Frontal cortex (tissue), 4 donors: ENCODE data around the gene ATF6. TPM values are rescaled to one million over a fixed set of nuclear protein-coding genes. Genes with fewer than 3 reads are reported as not detected.

Experiments
- DNase-seq, 2 donors: peaks; one replicate each; pipeline ENCODE4 v3.0.0; 2012; ENCODE audit warnings: low spot score in 2 of 2
- FAIRE-seq: peaks from 2 replicates; lab custom pipeline; 2012; peaks lifted over from hg19 to GRCh38; lab: Jason Lieb, UNC
- total RNA-seq: library from RNA; depleted of rRNA; stranded (reverse); fragments of >200 nt; gene quantifications from one replicate; pipeline ENCODE4 v1.2.3, GENCODE V29; 2014
- donor health status: control.
- donor health status: control.
- donor health status: control.

Gene ATF6
- total RNA-seq, 1 donor from 2014 or later: 25.3 TPM

DNA sequence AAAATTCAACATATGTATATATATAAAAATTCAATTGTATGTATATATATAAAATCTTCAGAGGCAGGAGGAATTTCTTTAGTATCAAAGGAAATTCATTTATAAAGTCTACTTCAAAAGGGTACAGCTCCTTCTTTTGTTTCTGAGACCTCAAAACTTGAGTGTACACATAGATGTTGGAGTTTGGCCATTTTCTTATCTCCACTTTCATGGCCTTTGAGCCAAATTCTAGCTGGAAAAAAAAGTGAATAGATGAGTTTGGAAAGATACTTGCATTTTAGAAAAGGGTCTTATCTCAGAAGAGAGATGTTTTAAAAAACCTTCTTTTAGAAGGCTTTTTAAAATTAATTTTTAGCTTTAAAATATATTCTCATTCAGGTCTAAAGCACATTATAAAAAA is 103.2 kb downstream of the ATF6 start:
- DNase-seq: no peak
- FAIRE-seq: no peak

DNA sequence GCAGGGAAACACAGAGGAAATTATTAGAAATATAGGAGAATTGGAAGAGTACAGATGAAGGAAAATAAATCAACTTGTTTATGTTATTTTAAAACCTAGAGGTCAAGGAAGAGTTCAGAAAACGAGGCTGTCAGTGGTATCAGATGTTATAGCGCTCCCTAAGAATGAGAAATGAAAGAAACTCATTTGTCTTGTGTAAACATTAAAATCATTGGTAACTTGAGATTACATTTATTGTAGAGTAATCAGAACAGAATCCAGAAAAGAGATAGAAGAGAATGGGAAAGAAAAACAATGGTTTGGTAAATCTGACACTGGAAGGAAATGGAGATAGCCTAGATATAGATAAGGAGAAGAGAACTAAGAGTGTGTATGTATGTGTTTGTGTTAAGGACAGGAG is 106.4 kb downstream of the ATF6 start:
- DNase-seq: no peak
- no peak for FAIRE-seq

DNA sequence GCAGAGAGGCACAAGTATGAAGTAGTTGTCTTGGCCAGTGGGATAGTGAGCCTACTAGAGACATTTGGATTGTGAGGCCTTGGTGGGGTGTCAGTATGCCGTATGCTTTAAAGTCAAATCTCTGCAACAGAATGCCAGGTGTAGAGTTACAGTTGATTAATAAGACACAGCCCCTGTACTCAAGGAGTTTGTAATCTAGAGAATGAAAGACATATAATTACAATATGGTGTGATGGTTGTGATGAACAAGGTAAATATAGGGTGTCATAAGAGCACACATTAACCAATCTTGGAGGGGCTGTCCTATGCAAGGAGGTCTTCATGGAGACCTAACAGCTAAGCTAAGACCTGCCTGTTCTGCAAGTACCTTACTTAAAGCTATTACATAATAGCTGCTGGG is 113.1 kb downstream of the ATF6 start:
- FAIRE-seq: no peak
- no peak for DNase-seq

GRCh38 chr1:161884475-161884874 is 118.4 kb downstream of the ATF6 start:
- DNase-seq: no peak
- FAIRE-seq: no peak

- no peak for FAIRE-seq
These were observed 118.9 kb downstream of the ATF6 start for GRCh38 chr1:161885003-161885402.

DNA sequence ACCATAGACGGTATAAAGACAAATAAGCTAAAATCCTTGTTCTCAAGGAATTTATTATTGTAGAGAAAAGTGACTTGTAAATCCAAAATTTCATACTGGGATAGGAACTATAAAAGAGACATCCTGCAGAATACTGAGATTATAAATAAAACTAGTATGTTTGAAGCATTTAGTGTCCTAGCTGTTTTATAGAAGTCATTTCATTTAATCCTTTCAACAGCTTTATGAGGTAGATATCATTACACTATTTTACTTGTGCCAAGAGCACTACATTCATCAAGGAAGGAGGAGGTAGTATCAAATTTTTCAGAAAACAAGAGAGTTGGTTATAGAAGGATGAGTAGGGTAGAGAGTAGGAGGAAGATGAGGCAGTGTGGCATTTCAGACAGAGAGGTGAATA is 119.6 kb downstream of the ATF6 start:
- DNase-seq (no peak), FAIRE-seq (no peak)

More at GRCh38 chr1:161885003-161885402, 118.9 kb downstream of the ATF6 start:
- DNase-seq: no peak

- DNase-seq: no peak
- no peak for FAIRE-seq
These were observed 120.5 kb downstream of the ATF6 start for GRCh38 chr1:161886589-161886988.

DNA sequence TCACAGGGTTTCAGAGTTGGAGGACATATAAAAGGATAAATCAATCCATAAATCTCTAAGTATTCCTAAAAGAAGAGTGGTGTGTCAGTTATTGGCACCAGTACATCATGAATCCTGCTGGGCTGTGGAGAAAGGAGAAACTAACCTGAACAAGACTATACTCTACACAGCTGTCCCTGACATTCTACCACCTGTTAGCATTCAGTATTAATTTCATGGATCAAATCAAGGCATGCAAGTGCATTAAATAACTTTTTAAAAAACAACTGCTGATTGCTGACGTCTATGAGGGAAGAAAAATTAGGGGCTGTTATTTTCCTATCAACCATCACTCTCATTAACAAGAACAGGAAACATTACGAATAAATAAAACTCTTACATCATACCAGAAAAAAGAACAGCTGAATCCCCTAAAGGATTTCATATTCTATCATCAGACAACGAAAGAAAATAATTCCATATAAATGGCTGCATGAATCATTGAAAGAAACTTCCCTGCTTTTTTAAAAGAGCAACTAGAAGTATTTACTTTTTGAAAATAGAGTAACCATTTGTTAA is 121.7 kb downstream of the ATF6 start:
- DNase-seq: no peak
- FAIRE-seq: no peak

GRCh38 chr1:161890574-161890973 is 124.5 kb downstream of the ATF6 start:
- no peak for FAIRE-seq
- DNase-seq: no peak

DNA sequence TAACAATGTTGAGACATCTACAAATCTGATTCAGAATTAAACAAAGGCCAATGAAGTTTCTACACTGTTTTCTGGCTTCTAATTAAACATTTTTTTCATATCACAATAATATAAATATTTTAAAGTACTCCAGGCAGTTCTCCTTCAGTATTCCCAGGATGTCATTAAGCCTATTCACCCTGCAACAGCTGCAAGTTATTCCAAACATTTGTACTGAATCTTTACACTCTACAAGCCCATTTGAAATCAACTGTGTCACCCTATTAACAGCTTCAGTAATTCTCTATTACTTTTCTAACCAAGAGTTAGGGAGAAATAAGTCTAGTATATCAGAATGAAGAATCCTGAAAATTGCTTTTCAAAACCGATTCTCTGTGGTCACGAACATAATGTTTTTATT is 133.0 kb downstream of the ATF6 start:
- FAIRE-seq: no peak

GRCh38 chr1:161900160-161900559 is 134.0 kb downstream of the ATF6 start:
- FAIRE-seq (no peak), DNase-seq (no peak)

More for the DNA sequence above, 133.0 kb downstream of the ATF6 start:
- no peak for DNase-seq

- no peak for FAIRE-seq
These were observed 136.1 kb downstream of the ATF6 start for GRCh38 chr1:161902182-161902581.

GRCh38 chr1:161905269-161905884 is 139.3 kb downstream of the ATF6 start:
- no peak for FAIRE-seq
- no peak for DNase-seq

More at GRCh38 chr1:161902182-161902581, 136.1 kb downstream of the ATF6 start:
- DNase-seq: no peak

- no peak for DNase-seq
- FAIRE-seq: no peak
These were observed 141.1 kb downstream of the ATF6 start for GRCh38 chr1:161907265-161907664.

DNA sequence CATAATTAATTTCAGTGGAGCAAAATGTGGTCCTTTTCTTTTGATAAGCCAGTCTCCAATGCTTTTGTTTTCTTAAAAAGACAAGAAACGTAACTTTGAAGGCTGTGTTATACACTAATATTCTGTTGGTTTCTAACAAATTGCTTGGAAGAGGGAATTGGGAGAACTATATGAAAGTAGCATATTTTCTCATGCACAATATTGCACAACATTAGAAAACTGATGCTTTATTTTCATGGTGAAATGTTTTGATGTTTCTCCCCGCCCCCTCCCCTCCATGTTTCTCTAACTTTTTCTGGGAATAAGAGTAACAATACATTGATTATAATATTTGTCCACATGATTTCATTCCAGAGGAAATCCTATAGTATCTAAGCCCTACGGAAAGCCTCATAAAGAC is 142.1 kb downstream of the ATF6 start:
- no peak for FAIRE-seq
- DNase-seq: no peak

- FAIRE-seq (no peak), DNase-seq (no peak)
These were observed 144.5 kb downstream of the ATF6 start for GRCh38 chr1:161910604-161911003.

GRCh38 chr1:161913482-161914140 is 147.5 kb downstream of the ATF6 start:
- FAIRE-seq: no peak
- DNase-seq: no peak

- DNase-seq (no peak), FAIRE-seq (no peak)
These were observed 148.5 kb downstream of the ATF6 start for GRCh38 chr1:161914595-161914994.

DNA sequence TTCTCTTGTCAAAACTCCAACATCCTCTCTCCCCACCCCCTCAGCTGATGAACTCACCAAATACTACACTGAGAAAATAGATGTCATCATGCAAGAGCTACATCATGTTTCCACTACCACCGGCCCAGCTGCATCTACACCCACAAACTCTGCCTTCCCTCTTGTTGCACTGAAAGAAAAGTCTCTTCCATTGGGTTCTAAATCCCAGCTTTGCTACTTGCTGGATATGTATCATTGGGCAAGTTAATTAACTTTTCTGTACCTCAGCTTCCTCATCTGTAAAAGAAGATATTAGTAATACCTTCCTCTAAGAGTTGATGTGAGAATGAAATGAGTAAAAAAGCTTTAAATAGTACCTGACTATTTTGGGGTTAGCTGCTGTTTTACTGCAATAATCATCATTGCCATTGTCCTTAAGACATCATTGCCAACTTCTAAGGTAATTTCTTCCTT is 149.0 kb downstream of the ATF6 start:
- FAIRE-seq (no peak), DNase-seq (no peak)

GRCh38 chr1:161915978-161916377 is 149.9 kb downstream of the ATF6 start:
- DNase-seq: no peak
- FAIRE-seq: no peak

DNA sequence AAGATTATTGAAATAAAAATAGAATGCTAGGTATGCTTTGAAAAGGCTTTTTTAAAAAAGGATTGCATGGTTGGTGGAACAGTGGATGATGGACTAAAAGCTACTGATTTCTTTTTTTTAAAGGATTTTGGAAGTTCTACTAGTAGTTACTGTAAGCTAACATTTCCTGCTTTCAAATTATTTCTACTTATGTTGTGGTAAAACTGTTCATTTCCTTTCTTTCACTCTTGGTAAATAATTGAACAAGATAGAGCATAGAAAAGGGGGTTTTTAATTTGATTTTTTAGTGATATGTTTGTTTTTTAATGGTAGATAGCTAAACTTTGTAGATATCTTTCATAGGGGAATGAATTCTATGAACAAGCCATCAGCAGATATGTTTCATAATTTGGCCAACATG is 153.1 kb downstream of the ATF6 start:
- DNase-seq (no peak), FAIRE-seq (no peak)
